Endometrium (tissue), 2 donors: Measurements from ENCODE around the gene SLC35B2.

Source experiments
- FAIRE-seq: peaks from 2 replicates; lab custom pipeline; 2012; peaks lifted over from hg19 to GRCh38; lab: Jason Lieb, UNC
- donor health status: control.
- donor health status: control.

Gene SLC35B2

GRCh38 chr6:44221291-44221960 is 35.9 kb downstream of the SLC35B2 start:
- FAIRE-seq, result no peak

GRCh38 chr6:44220913-44221290 is 36.4 kb downstream of the SLC35B2 start:
- FAIRE-seq, result no peak

- FAIRE-seq, result no peak
These were observed 37.2 kb downstream of the SLC35B2 start for GRCh38 chr6:44219815-44220784.

- no peak for FAIRE-seq
These were observed 38.1 kb downstream of the SLC35B2 start for GRCh38 chr6:44219053-44219814.

- no peak for FAIRE-seq
These were observed 39.8 kb downstream of the SLC35B2 start for GRCh38 chr6:44217332-44218143.

GRCh38 chr6:44216677-44217331 is 40.5 kb downstream of the SLC35B2 start, which contains the start of gene MYMX:
Gene MYMX, plus strand, starts transcription at chr6:44216926. Its CDS starts 546 bp downstream, at chr6:44217472.
- FAIRE-seq, result no peak

- FAIRE-seq, result no peak
These were observed 43.0 kb downstream of the SLC35B2 start for GRCh38 chr6:44214307-44214706.

GRCh38 chr6:44211284-44211683 is 46.0 kb downstream of the SLC35B2 start:
- no peak for FAIRE-seq

GRCh38 chr6:44207966-44208365 is 49.4 kb downstream of the SLC35B2 start:
- FAIRE-seq, result no peak
